Measurements from ENCODE around the gene AZIN2.

DNA sequence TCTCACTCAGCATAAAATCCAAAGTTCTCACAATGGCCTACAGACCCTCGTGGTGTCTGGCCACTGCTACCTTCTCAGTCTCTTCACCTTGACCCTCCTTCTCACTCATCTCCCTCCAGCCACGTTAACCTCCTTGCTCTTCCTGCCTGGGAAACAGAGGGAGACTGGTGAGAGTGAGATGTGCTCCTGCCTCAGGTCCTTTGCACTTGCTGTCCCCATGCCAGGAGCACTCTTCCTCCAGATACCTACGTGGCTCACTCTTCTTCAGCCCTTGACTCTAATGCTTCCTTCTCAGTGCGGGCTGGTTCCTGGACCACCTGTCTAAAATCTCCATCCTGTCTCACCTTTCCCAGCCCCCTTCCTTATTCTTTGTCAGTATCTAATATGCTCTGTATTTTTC, 76.2 kb downstream of the AZIN2 start:
- no peak for TF ChIP-seq EZH2phosphoT487 (IDR thresholded peaks at IDR 0.05; ENCODE audit: low read depth)
- TF ChIP-seq, protein P1, sequence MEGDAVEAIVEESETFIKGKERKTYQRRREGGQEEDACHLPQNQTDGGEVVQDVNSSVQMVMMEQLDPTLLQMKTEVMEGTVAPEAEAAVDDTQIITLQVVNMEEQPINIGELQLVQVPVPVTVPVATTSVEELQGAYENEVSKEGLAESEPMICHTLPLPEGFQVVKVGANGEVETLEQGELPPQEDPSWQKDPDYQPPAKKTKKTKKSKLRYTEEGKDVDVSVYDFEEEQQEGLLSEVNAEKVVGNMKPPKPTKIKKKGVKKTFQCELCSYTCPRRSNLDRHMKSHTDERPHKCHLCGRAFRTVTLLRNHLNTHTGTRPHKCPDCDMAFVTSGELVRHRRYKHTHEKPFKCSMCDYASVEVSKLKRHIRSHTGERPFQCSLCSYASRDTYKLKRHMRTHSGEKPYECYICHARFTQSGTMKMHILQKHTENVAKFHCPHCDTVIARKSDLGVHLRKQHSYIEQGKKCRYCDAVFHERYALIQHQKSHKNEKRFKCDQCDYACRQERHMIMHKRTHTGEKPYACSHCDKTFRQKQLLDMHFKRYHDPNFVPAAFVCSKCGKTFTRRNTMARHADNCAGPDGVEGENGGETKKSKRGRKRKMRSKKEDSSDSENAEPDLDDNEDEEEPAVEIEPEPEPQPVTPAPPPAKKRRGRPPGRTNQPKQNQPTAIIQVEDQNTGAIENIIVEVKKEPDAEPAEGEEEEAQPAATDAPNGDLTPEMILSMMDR (IDR thresholded peaks at IDR 0.05; ENCODE audit: low read depth, low read length), result no peak
